GM21619 (cell line): Measurements from ENCODE around the gene MATN1.

Experiments used
- ATAC-seq: cut with Tn5 transposase; IDR thresholded peaks from one replicate; pipeline ENCODE4 v1.9.1; 2021; ENCODE audit not compliant: unreplicated experiment

MATN1 gene

DNA sequence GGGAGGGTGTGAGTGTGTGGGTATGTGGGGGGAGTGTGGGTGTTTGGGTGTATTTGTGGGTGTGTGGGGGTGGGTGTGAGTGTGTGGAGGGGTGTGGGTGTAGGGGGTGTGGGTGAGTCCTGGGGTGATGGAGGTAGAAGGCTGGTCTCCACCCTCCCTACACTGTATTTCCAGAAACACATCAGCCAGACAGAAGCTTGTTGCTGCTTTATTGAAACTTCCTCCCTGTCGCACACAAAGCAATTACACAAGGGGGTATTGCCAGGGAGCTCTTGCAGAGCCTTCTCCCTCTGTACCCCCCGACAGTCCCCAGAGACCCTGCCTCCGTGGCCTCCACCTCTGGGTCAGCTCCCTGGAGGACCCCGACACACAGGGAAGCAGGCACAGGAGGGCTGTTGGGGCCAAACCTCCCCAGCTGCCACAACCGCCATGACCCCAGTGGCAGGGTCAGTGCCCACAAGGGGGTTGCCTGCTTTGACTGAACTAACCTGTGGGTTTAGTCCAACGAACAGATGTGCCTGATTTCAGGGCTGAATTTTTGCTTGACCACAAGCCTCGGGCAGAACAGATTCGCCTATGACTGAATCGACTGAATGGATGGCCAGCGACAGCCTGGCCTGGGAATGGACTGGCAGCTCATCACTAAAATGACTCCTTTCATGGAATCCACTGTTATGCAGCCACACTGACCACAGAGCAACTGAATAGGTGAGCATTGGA lies 9.1 kb upstream of the MATN1 start:
- no peak for ATAC-seq

DNA sequence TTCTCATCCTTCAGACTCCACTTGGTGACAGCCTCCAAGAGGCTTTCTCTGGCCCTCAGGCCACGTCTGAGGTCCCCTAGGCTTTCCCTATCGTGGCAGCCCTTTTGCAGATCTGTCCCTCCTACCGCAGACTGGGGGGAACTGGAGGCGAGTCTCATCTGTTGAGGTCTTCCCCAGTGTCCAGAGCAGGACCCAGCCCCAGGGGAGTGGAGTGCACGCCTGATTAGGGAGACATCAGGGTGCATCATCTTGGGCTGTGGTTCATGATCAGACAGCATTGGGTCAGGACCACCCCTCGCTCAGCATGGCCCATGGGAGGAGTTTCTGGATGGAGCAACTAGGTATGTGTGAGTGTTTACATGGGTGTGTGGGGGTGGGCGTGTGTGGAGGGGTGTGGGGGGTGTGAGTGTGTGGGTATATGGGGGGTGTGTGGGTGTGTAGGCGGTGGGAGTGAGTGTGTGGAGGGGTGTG lies 8.5 kb upstream of the MATN1 start:
- ATAC-seq: no peak

DNA sequence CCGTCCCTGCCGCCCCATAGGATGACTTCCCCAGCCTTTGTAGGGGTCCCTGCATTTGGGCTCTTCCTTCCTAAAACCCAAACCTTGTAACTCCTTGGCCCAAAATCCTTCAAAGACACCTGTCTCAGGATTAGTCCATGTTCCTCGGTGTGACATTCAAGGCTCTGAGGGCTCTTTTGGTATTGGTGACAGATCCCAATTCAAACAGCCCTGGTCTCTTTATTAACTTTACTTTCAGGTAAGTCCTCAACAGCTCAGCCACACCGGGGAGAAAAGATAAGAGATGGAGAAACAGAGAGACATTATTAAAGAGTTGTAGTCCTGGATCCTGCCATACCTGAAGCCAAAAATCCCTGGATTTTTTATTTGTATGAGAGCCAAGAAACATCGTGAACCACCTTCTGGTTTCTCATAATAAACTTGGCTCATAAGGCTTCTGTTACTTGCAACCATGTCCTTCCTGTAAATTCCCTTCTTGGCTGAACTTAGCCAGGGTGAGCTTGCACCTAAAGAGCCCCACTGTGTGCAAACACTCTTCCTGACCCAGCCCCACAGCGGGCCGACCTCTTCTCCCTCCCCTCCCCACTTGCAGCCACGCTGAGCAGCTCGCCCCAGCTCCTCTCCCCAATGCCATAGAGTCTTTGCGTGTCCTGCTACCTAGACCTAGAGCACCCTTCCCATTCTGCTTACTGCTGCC lies 7.9 kb upstream of the MATN1 start:
- no peak for ATAC-seq

DNA sequence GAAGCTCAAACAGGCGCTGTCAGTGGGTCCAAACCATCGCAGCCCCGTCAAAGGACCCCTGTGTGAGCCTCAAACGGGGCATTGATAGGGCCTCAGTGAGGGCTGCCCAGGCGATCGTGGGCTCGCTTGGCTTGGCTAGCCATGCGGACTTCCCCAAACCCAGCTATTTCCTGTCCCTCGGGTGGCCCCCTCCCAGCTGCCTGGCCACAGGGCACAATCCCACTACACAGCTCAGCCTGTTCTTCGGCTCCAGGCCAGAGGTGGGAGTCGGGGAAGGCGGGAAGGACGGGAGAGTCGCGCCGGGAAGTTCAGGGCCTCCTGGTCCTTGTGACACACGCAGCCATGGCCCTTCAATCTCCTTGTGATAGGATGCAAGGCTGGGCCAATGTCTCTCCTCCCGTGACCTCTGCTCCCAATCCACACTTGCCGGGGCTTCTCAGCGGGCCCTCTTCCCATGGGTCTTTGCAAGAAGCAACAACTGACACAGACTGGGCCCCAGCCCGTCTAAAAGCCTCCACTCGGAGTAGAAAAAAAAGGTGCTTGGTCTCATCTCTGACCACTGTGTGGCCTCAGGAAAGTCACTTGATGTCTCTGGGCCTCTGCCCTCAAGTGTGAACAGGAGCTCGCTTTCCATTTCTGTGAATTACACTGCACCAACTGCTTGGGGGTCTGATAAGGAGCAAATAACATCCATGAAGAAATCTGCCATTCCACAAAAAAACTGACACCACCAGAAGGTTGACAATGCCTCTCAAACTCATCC lies 7.1 kb upstream of the MATN1 start:
- no peak for ATAC-seq

DNA sequence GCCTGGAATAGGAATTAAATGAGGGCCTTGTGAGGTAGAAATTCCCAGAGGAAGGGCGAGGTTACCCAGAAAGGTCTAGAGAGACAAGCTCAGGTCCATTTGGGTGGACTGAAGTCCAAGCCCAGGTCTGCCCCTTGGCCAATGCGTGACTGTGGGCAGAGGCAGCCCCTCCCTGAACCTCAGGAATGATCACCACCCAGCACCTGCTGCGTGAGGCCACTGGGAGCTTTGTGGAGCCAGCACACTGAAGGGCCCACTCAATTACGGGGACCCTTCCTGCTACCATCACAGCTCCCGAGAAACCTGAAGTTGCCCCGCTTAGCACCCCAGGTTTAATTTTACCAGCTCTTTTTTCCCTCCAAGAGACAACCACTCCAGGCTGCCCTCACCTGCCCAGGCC lies 6.5 kb upstream of the MATN1 start:
- ATAC-seq: no peak

DNA sequence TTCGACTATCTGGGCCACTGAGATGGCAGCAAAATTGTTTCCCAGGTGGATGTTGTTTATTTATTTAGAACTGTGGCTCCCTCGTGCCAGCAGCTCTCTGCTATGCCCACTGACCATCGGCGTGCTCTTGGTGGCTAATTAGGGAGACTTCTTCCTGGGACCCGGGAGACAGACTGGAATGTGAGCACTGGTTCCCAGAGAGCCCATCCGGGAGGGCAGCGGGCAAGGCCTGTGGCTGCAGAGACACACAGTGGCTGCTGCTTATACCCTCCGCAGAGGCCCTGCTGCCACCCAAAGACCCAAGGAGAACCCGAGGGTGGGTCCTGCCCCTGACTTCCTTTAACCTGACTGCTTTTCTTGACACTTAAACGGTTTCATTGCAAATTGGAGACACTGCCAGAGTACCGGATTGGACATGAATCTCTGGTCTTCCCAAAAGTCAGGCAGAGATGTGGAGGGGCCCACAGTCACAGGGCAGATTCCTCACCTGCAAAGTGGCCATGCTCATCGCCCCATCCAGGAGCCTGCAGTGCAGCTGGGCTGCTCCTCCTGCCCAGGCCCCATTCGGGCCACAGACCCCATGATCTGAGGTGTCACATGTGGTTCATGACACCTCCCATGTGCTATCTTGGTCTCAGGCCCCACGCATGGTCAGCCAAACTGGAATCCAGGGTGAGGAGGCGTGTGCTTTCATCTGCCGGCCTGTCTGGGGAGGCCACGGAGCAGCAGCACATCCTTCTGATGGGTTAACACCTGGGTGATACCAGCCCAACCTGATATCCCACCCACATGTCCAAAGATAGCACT lies 5.7 kb upstream of the MATN1 start:
- ATAC-seq: no peak

DNA sequence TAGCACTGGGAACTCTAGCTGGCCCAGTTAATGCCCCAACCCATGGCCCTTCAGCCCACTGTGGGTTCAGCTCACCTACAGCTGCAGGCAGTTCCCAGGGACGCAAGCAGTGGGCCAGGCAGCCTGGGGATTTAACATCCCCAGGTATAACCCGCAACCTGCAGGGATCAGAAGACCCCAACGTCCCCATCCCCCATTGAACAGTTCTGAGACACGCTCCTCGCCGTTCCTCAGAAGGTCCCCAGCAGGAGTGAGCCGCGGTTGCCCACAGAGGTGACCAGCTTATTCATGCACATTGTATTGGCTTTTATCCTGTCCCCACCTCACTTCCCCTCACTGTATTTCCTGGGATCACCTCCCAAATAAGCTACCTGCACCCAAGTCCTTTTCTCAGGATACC lies 5.0 kb upstream of the MATN1 start:
- no peak for ATAC-seq

DNA sequence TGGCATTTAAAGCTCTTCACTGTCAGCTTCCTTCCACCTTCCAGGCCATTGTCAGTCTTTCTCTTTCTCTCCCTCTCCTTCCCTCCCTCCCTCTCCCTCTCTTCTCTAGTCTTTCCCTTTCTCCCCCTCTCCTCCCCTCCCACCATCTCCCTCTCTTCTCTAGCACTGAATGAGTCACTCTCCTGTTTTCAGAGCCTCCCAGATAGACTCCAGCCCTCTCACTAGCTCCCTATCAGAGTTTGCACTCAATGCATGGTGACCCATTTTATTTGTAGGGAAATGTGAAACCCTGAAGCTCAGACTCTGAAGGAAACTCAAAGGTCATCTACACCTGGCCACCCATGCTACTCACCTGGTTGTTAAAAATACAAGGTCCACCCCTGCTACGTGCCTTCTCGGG lies 4.4 kb upstream of the MATN1 start:
- ATAC-seq: no peak

DNA sequence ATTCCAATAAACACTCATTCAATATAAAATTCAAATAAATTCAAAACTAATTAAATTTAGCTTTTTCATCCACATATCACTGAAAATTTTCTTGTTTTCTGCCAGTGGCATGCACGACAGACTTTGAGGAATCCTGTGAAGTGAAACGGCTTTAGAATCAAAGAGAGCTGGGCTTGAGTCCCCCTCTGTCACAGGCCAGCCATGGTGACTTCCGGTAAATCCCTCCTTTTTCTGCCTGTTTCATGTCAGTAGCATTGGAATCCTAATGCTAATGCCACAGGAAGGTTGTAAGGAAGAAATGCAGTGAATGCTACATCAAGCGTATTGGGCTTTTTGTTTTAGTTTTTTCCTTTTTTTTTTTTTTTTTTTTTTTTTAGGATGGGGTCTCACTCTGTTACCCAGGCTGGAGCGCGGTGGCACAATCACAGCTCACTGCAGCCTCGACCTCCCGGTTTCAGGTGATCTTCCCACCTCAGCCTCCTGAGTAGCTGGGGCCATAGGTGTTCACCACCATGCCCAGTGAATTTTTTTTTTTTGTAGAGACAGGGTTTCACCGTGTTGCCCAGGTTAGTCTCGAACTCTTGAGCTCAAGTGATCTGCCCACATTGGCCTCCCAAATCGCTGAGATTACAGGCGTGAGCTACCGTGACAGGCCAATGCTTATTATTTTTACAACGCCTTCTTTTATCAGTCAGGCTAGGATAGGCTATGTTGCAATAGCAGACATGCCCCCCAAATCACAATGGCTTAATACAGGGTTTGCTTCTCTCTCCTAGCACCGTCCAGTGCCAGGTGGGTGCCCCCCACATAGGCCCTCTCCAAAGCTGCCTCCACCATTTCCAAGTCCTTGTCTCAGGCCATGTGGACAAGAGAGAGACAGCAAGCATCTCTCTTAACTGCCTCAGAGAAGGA lies 3.6 kb upstream of the MATN1 start:
- no peak for ATAC-seq

DNA sequence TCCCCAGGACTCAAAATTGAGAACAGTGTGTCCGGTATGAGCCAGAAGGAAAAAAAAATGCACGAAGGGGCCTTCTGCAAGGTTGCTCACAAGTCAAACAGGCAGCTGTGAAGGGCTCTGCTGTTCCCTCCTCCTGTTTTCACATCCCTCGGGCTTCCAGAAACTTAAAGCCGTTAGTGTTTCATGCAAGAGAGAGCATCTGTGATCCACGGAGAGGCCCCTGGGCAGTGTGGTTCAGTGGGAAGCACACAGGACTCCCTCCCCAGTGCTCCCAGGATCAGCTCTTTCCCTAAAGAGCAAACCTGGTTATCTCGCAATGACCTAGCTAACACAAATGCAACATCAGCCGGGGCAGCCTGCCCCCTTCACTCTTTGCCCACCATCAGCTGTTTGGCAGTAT lies 2.9 kb upstream of the MATN1 start:
- ATAC-seq: no peak

DNA sequence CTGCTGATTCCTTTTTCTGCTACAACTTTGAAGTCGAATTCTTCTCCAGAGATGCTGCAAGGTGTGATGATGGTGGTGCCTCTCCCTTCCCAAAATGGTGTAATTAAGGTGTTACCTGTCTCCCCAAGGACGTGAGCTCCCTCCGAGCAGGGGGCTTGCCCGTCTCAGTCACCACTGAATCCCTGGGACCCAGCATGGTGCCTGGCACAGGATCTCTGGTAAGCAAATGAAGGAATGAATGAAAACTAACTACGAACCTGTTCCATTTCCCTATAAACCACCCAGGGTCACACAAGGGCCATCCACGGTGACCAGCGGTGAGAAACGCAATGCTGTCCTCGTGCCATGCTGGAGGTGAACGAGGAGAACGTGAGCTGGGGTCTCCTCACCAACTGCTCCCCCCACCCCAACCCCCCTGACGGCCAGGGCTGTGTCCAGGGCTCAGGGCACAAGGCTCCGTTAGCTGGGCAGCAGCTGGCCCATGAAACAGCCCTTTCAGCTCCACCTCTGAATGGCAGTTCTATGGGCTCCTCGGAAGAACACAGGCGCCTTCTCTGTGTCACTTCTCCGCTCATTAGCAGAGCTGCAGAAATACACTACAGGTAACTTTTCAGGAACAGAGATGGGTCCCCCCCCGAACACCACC lies 2.2 kb upstream of the MATN1 start:
- no peak for ATAC-seq

DNA sequence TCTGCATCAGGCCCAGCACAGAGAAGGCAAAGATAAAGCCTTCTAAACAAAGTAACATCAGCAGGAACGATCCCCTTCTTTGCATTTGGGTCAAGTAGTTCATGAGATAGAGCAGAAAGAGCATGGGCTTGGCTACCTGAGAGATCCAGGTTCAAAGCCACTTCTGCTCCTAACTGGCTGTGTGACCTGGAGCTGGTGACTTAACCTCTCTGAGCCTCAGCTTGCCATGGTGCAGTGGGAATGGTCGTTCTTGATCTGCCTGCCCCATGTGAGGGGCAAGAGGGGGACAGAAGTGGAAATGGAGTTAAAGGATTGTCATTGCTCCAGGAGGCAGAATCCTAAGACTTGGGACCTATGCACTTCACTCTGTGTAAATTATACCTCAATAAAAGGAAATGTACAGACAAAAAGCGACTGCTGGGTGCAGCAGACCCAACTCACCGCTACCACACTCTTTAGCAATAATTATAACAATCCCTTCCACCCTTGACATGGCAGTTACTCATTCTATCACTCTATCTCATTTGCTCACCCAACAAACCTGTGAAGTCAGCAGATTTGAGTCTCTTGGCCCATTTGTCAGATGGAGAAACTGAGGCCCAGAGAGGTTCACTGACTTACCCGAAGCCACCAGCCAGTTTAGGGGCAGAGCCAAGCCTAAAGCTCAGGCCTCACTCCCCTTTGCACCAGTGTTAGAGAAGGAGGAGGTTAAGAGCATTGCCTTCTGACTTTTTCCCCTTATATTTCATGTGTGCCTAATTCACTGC lies 1.5 kb upstream of the MATN1 start:
- no peak for ATAC-seq

DNA sequence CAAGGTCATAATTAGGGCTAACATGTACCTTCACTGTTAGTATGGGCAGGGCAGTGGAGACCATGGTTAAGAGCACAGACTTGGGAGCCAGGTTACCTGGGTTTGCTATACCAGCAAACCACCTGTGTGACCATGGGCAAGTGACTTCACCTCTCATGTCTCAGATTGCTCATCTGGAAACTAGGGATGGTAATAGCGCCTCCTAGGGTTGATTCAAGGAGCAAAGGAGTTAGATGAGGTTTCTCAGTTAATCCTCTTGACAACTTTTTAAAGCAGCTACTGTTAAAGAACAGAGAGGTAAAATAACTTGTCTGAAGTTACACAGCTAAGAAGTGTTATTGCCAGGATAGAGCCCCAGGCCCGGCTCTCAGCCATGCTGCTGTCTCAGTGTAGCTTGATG lies 790 bp upstream of the MATN1 start:
- ATAC-seq: no peak

DNA sequence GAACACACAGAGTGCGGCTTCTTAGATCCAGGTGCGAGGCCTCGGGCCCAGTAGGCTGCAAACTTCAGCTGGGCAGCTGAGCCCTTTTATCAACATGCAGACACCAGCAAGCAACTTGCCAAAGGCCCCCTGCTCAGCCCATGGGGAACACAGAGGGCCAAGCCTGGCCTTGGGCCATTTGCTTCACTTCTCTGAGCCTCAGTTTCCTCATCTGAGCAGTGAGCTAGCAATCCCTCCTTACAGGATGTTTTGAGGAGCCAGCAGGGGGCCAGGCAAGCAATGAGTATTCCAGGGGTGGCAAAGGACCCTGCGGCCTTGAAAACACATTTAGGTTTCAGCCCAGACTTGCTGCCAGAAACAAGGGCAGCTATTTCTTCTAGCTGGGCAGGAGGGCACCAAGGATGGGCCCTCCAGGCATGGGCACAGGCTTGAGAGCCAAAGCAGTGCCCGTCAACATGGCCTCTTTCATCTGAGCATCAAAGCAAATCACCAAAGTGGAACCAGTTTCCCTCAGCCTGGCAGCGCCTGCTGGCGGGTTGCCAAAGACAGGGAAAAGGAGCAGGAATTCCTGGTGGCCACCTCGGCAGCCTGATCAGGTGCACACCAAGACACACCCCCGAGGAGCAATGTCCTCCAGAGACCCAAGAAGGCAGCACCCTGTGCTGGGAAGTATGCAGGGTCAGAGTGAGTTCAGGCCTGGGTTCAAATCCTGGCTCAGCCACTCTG lies 1.4 kb downstream of the MATN1 start:
- no peak for ATAC-seq

DNA sequence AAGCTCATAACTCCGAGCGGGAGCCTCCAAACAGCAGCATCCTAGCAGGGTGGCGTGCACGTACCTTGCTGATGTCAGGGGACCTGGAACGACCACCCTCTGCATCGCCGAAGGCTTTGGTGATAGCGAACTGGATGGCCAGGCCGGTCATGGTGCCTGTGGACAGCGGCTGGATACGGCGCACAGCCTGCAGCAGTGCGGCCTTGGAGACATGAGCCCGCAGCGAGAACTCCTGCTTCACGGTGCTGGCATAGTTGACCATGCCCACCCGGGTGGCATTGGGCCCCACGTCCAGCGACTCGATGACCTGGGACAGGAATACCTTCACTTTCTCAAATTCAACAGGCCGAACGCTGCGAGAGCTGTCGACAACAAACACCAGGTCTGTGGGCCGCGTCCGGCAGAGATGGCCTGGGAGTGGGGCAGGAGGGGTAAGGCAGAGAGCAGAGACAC lies 2.0 kb downstream of the MATN1 start:
- no peak for ATAC-seq

DNA sequence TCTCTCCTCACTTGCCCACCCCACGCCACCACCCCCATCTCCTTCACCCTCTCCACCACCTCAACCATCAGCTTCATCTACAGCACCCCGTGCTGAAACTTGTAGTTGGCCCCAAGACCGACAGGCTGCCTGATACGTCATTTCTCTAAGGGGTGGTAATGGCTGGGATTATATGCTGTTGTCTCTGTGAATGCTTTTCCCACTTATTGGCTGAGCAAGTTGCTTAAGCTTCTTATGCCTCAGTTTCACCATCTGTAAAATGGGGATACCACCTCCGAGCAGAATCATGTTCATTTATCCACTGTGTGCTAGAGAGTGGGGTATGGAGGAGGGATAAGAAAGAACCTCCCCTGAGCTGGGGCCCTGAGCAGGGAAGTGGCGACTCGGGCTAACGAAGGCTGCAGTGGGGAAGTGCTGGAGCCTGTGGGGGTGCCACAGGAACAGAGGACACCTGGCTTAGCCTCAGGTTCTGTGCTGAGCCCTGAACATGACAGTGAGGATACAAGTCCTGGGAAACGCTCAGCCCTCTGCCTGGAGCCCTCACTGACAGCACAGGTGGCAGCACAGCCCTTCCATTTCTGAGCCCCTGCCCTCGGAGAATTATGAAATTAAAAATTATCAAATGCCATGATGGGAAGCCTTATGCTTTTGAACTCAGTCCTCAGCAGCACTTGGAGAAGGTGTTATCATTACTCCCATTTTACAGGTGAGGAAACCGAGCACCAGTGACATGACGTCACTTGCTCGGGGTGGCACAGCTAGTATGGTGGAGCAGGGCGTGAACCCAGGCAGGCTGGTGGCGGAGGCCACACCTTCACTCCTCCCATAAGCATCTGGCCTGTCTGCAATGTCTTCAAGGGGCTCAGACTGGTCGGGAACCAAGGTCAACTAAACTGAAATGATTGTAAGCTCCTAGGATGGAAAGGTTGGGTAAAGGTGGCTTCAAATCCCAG lies 2.8 kb downstream of the MATN1 start:
- ATAC-seq: no peak
